Measurements from ENCODE around the gene RAB22A.

Gene RAB22A

DNA sequence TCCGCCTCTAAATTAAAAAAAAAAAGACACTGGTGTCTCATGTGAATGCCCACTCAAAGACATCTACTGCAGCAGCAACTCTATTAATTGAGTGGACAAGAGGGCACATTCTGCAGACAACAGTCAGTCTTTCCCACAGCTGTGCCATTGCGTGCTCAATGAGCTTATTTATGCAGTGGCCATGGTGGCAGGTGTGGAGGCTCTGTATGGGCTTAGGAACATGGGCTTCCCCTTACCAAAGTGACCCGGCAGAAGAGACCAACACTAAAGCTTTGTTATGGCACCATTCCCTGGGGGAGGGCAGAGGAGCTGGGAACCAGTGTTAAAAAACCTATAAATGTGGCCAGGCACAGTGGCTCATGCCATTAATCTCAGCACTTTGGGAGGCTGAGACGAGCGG, 75.3 kb downstream of the RAB22A start:
- no peak for DNase-seq (ENCODE audit: low read depth in 1 of 2, low spot score in 1 of 2)
- H3K27ac ChIP-seq (replicated peaks) = no peak overlapping the region
- H3K4me3 ChIP-seq (replicated peaks; ENCODE audit: insufficient read depth, low read length) = no peak overlapping the region
- H3K27me3 ChIP-seq (ENCODE audit: insufficient read depth, poor library complexity, severe bottlenecking) = no peaks in the 10 kb centered on the region
- TF ChIP-seq POLR2AphosphoS5 (IDR thresholded peaks at IDR 0.05; ENCODE audit: low read depth) = no peak
- TF ChIP-seq, protein P1, sequence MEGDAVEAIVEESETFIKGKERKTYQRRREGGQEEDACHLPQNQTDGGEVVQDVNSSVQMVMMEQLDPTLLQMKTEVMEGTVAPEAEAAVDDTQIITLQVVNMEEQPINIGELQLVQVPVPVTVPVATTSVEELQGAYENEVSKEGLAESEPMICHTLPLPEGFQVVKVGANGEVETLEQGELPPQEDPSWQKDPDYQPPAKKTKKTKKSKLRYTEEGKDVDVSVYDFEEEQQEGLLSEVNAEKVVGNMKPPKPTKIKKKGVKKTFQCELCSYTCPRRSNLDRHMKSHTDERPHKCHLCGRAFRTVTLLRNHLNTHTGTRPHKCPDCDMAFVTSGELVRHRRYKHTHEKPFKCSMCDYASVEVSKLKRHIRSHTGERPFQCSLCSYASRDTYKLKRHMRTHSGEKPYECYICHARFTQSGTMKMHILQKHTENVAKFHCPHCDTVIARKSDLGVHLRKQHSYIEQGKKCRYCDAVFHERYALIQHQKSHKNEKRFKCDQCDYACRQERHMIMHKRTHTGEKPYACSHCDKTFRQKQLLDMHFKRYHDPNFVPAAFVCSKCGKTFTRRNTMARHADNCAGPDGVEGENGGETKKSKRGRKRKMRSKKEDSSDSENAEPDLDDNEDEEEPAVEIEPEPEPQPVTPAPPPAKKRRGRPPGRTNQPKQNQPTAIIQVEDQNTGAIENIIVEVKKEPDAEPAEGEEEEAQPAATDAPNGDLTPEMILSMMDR (IDR thresholded peaks at IDR 0.05; ENCODE audit: insufficient read depth, low read length) = no peak
- no peak for TF ChIP-seq SPI1 (IDR thresholded peaks at IDR 0.05; ENCODE audit: borderline replicate concordance, low read depth)
- TF ChIP-seq, protein P2, sequence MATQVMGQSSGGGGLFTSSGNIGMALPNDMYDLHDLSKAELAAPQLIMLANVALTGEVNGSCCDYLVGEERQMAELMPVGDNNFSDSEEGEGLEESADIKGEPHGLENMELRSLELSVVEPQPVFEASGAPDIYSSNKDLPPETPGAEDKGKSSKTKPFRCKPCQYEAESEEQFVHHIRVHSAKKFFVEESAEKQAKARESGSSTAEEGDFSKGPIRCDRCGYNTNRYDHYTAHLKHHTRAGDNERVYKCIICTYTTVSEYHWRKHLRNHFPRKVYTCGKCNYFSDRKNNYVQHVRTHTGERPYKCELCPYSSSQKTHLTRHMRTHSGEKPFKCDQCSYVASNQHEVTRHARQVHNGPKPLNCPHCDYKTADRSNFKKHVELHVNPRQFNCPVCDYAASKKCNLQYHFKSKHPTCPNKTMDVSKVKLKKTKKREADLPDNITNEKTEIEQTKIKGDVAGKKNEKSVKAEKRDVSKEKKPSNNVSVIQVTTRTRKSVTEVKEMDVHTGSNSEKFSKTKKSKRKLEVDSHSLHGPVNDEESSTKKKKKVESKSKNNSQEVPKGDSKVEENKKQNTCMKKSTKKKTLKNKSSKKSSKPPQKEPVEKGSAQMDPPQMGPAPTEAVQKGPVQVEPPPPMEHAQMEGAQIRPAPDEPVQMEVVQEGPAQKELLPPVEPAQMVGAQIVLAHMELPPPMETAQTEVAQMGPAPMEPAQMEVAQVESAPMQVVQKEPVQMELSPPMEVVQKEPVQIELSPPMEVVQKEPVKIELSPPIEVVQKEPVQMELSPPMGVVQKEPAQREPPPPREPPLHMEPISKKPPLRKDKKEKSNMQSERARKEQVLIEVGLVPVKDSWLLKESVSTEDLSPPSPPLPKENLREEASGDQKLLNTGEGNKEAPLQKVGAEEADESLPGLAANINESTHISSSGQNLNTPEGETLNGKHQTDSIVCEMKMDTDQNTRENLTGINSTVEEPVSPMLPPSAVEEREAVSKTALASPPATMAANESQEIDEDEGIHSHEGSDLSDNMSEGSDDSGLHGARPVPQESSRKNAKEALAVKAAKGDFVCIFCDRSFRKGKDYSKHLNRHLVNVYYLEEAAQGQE (IDR thresholded peaks at IDR 0.05; ENCODE audit: insufficient replicate concordance, low read depth) = no peak
- no peak for TF ChIP-seq GABPA (IDR thresholded peaks at IDR 0.05; ENCODE audit: low read depth)

DNA sequence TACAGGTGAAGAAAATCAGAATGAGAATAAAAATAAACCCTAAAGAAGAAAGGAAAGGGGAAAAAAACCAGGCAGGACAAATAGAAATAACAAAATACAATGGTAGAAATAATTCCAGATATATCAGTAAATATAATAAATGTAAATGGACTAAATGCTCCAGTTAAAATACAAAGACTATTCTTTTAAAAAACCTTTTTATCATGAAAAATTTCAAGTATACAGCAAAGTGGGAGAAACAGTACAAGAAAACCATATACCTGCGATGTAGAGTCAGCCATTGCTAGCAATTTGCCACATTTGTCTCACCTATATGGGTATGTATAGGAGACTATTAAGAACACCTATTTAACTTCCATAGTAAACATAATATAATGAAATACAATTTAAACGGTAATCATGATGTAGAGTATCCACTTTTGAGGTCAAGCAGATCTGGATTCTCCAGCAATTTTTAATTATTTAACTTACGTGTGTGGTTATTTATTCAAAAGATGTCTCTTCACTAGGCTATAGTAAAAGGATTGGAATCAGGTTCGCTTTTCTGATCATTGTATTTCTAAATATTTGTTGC, 78.6 kb downstream of the RAB22A start:
- H3K27me3 ChIP-seq (ENCODE audit: insufficient read depth, poor library complexity, severe bottlenecking) = no peaks in the 10 kb centered on the region
- TF ChIP-seq, protein P1 (IDR thresholded peaks at IDR 0.05; ENCODE audit: insufficient read depth, low read length) = no peak
- no peak for TF ChIP-seq SPI1 (IDR thresholded peaks at IDR 0.05; ENCODE audit: borderline replicate concordance, low read depth)
- no peak for TF ChIP-seq GABPA (IDR thresholded peaks at IDR 0.05; ENCODE audit: low read depth)
- TF ChIP-seq, protein P2 (IDR thresholded peaks at IDR 0.05; ENCODE audit: insufficient replicate concordance, low read depth) = no peak
- TF ChIP-seq POLR2AphosphoS5 (IDR thresholded peaks at IDR 0.05; ENCODE audit: low read depth) = no peak
- H3K4me3 ChIP-seq (replicated peaks; ENCODE audit: insufficient read depth, low read length) = no peak overlapping the region
- DNase-seq (ENCODE audit: low read depth in 1 of 2, low spot score in 1 of 2) = no peak
- H3K27ac ChIP-seq (replicated peaks) = peak overlapping the region; percentile 48

DNA sequence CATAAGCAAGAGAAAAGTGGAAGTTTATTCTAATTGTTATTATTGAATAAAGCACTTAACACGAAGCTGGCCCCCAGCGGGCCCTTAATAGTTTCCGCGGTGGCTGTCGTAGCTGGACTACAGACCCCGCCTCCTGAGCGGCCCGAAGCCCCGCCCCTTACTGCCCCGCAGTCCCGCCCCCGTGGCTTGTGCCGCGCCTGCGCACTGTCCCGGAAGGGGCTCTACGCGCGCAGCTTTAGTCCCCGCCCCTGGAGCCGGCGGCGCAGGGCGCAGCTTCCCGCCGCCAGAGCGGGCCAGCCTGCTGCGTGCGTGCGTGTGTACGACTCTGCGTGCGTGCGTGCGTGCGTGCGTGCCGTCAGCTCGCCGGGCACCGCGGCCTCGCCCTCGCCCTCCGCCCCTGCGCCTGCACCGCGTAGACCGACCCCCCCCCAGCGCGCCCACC, 79.4 kb downstream of the RAB22A start, which contains the start of gene VAPB:
TSS of gene VAPB (plus strand) at position 348 of the 442 bp plus-strand sequence. CDS start 231 bp downstream, outside the sequence.
- TF ChIP-seq, protein P1 (IDR thresholded peaks at IDR 0.05; ENCODE audit: insufficient read depth, low read length) = no peak
- peak; percentile 61; the same call in 1 of the 2 replicates for TF ChIP-seq POLR2AphosphoS5 (IDR thresholded peaks at IDR 0.05; ENCODE audit: low read depth)
- H3K4me3 ChIP-seq (replicated peaks; ENCODE audit: insufficient read depth, low read length) = peak within 1 kb of the TSS; percentile 79
- peak; percentile 88 to 91 for DNase-seq (ENCODE audit: low read depth in 1 of 2, low spot score in 1 of 2)
- H3K27ac ChIP-seq (replicated peaks) = peak within 1 kb of the TSS; percentile 90
- no peaks in the 10 kb centered on the region for H3K27me3 ChIP-seq (ENCODE audit: insufficient read depth, poor library complexity, severe bottlenecking)
